T-helper 2 cell treated with Interferon-gamma antibody and Interleukin-4, amounts not matched to agents 100 ng/mL and 5 ng/mL, for 36 hours (primary cell): ENCODE results near the gene FGF14. TPM values are rescaled to one million over a fixed set of nuclear protein-coding genes. Genes with fewer than 3 reads are reported as not detected.

Source experiments
- intact Hi-C: fragments of 100-400 bp; cut with micrococcal nuclease; formaldehyde crosslinking; loops from one replicate; pipeline ENCODE4 v1.15.1; 2023
- total RNA-seq: library from RNA; stranded (reverse); gene quantifications from 2 replicates; pipeline ENCODE4 v1.2.3, GENCODE V29; 2022

The FGF14 gene
- total RNA-seq, 1 donor from 2014 or later: not detected

DNA sequence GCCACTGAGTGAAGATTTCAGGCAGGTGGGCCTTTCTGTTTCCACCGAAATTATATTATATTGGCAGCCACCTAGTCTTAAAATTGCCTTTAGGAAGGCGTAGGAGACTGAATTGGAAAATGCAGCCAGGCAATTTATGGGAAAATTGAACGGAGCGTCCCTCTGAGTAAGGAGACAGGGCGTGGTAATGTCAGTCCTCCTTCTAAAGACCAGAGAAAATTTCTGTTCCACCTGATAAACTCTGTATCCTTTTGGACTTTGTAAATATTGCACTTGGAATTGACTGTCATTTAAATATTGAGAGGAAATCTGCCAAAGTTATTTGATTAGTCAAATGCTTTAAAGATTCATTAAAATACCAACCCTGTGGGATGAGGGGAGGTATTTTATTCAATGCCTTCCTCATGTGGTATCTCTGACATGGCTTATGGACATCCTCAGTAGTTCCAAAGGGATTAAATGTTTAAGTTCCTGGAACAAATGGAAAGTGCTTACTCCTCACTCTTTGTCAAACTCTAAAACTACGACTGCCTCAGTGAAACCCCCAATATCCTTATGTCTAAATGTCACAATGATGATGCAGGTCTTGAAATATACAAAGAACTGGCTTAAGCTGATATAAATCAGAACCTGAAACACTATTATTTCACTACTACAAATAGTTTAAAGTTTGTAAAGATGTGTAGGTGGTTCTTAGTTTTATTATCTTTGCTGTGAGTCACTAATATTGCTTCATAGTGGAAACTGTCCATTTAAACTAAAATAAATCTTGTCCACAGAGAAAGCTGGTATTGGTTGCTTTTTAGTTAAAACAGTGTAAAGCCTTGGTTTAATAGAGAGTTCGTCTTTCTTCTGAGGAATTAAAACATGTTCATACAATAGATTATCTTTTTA is 203.2 kb downstream of the FGF14 start:
- intact Hi-C loops: no loop called here

DNA sequence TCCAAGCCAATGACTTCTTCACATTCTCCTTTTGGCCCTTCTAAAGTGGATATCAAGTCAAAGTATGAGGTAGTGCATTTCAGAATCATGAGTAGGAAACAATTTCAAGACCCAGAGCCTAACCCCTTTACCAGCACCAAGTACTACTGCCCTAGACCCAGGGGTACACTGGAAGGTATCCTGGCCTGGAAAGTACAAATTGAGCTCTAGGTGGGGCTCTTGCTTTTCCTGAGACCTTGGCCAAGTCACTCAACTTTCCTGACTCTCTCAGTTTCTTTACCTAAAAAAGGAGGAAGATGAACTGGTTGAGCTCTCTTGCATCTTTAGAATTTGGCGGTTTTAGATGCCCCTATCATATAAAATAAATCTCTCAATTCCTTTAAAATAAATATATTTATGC is 204.7 kb downstream of the FGF14 start:
- intact Hi-C loops: no loop called here

DNA sequence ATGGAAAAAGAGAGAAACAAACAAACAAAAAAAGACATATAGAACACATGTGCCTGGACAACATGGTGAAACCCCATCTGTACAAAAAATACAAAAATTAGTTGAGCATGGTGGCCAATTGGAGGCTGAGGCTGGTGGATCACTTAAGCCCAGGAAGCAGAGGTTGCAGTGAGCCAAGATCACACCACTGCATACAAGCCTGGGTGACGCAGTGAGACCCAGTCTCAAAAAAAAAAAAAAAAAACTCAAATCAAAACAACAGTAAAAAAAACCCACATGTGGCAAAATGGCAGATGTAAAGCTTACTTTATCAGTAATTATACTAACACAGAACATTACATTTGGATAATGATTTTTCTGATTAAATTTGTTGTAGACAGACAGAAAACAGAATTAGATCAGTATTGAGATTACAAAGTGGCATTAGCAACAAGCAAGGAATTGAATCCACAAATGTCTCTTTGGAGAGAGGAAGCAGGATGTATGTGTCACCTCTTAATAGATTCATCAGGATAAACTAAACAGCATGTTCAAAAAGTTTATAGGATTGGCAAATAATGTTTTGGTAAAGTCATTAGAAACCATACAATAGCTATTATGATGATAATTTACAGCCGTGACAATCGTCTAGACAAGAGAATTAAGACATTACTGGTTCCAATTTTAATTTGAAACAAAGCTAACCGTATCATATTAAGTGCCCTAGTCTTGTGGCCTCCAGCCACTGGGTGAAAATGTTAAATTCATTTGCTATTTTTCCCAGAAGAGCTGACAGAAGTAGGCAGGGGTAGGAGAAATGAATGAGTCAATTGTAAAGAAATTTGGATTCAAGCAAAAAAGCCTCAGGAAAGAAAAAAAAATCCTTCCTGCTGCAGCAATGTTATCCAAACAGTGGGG is 206.0 kb downstream of the FGF14 start:
- intact Hi-C loops: no loop called here

GRCh38 chr13:102192858-102193257 is 209.0 kb downstream of the FGF14 start:
- intact Hi-C loops: loop anchor here (5.0 kb wide), 1 partner anchor 199 kb away; no protein-coding TSS in a partner anchor

DNA sequence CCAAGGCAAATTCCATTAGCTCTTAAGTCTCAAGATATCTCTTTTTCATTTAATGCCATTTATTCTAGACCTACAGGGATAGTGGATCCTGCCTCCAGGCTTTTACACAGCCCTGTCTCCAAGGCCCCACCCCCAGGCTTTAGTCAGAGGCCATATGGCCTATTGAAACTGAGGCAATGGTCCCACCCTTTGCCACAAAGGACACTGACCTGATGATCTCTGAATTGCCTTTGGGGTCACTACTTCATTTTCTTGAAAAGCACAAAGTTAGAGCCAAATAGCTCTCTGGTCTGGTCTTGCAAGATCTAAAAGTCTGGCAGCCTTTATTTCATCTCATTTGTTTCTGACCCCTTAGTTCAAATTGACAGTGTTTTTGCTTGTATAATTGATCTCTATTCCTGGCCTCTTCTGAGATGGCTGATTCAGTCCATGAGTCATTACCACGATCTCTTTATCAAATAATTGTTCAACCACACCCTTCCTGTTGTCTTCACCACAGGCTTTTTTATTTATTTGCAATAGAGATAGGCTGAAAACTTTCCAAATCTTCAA is 209.8 kb downstream of the FGF14 start:
- intact Hi-C loops: loop anchor here (5.0 kb wide), 1 partner anchor 200 kb away; no protein-coding TSS in a partner anchor

DNA sequence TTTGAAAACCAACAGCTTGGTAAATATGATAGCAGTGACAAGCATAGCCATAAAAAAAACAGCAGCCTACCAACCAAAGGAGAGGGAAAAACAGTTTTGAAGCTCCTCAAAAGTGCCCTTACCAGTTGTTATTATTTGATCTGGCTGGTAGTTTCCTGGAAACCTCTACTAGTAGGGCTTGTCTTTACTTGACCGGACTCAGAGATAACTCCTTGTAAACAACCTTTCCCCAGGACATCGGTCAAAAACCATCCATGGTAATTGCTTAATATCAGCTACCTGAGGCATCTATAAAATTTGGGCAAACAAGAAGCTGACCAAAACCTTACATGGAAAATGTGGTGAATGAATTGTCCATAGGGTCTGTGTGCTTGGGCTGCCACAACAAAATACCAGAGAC is 210.9 kb downstream of the FGF14 start:
- intact Hi-C loops: loop anchor here (5.0 kb wide), 1 partner anchor 201 kb away; no protein-coding TSS in a partner anchor

DNA sequence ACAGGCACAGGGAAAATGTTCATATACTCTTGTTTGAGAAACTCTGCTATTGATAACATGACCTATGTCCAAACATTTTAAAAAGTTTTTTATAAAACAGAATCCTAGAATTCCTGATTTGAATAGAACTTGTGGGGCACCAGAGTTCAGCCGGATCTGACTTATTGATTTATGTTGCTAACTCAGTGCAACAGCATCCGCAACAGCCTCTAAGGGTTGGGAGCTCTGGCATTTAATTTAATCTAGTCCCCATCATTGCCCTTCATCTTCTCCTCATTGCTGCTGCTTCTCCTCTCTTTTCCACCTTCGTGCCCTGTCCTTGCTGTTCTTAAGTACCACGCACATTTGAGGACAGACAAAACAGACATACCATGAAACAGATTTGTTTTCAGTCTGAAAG is 214.5 kb downstream of the FGF14 start:
- intact Hi-C loops: no loop called here

DNA sequence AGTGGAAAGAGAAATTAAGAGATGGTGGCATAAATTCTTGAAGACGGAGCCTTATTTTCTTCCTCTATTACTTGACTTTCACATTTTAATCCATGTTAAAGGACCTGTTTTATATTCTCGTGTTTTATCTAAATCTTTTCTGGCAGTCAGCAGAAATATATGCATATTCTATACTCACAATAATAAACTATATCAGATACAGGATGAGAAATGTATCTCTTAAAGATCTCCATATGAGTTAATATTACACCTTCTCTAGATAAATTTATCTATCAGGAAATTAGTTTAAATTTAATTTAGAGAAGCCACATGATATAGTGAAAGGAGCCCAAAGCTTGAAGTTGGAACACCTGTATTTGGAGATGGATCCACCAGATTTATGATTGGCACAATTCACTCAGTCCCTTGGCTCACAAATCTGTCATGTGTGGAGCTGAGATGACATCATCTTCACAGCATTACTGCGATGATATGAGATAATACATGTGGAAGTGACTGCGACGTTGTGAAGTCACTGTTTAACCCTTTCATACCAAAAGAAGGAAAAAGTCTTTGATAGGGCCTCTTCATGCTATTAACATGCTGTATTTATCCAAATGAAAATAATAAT is 216.4 kb downstream of the FGF14 start:
- intact Hi-C loops: no loop called here

DNA sequence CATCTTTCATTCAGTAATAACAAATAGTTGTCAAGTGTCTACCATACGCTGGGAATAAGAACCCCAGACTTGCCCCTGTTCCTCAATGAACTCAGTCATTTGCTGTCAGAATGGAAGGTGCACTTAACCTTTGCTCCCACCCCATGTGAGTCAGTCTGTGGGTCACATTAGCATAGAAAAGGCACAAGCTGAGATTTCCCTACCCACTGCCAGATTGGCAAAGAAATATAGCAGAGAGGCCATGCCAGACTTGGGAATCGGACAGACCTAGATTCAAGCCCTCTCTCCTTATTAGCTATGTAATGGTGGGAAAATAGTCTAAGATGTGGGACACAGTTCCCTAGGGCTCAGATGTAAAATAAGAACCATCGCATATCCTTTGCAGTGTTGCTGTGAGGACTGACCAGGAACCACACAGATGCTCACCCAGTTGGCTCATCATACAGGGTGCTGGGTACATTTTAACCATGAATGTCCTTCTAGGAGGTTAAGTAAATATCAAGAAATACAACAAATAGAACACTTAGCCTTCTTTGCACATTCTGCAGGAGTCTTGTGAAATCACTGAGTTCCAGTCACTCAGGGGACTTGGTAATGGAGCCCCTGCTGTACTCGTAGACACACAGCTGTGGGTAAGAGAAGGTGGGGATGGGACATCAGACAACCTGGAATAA is 218.2 kb downstream of the FGF14 start:
- intact Hi-C loops: no loop called here

- intact Hi-C loops: no loop called here
Observed at GRCh38 chr13:102182170-102182569, 219.7 kb downstream of the FGF14 start.

DNA sequence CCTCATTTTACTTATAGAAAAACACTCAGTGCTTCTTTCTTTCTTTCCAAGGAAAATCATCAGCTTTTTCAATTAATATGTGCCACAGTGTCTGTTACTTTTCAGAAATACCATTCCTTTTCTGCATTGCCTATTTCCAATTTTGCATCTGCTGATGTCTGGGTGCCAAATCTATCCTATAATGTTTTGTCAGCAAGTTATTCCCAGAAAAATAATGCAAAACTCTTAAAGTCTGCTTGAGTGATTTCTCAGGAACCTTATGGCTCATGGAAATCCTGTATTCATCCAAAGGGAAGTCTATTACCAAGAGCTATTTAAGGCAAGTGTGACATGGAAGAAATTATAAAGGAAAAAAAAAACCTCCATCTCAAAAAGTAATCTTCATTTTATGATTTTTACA is 224.4 kb downstream of the FGF14 start:
- intact Hi-C loops: no loop called here

DNA sequence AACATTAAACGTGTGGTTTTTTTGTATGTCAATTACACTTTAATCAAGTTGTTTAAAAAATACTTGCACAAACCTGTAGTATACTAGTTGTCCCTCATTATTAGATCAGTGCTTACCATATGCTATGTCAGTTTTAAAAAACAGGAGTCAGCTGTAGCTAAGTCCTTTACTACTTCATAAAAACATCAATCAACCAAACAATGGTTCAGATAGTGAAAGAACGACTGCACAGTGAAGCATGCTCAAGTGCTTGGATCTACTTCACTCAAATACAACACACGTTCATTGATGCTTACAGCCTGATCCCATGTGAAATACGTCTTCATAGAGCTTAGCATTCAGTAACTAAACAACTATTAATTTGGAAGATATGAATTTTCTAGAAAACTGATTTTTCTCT is 225.0 kb downstream of the FGF14 start:
- intact Hi-C loops: no loop called here

DNA sequence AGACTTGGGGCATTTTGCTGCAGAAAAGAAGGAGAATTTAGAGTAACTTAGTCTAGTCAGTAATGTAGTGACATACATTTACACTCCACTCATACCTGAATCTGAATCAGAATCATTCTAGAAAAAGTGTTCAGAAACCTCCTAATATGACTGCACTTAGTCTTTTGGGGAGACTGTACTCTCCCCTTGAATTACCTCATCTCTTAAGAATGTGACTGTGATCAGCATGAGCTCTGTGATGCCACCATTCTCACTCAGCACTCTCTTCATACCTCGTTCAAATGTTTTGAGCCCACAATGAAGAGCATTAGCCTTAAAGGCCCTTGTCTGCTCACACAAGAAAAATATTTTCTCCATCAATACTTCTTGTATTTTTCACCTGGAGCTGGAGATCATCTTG is 229.4 kb downstream of the FGF14 start:
- intact Hi-C loops: no loop called here

DNA sequence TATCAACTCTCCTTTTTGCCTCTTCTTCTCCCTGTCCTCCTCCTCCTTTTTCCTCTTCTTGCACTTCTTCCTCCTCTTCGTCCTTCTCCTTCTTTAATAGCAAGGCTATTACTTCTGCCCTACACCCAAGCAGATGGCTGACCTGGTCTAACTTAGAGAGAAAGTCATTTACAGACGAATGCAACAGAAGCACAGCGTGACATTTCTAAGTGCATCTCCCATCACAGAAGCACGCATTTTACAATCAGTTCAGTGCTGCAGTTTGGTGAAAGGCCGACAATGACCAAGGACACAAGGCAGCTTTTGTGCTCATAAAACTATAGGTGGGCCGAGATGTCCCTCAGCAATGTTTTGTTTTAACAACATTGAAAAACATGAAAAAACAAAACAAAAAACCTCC is 231.5 kb downstream of the FGF14 start:
- intact Hi-C loops: no loop called here

DNA sequence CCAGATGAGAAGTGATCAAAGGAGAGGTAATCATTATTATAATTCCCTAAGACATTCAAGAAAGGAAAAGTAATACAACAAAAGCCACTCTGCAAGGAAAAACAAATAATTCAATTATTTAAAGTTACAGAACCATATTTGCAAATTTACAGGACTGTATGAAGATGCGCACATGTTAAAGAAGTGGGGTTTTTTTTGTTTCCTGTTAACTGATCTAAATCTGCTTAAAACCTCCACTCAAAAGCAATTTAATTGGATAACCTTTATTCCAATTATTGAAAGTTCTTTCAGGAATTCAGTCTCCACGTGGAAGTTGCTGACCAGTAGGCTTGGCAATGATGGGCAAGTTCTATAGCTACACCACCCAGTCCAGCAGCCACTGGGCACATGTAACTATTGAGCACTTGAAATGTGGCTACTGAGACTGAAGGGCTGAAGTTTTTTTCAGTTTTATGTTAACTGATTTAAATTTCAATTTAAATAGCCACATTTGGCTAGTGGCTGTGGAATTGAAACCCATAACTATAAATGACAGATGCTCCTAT is 232.3 kb downstream of the FGF14 start:
- intact Hi-C loops: no loop called here

- intact Hi-C loops: no loop called here
Observed at GRCh38 chr13:102152790-102153189, 249.1 kb downstream of the FGF14 start.

GRCh38 chr13:102147353-102147752 is 254.5 kb downstream of the FGF14 start:
- intact Hi-C loops: no loop called here

- intact Hi-C loops: no loop called here
Observed at GRCh38 chr13:102145750-102146149, 256.1 kb downstream of the FGF14 start.

DNA sequence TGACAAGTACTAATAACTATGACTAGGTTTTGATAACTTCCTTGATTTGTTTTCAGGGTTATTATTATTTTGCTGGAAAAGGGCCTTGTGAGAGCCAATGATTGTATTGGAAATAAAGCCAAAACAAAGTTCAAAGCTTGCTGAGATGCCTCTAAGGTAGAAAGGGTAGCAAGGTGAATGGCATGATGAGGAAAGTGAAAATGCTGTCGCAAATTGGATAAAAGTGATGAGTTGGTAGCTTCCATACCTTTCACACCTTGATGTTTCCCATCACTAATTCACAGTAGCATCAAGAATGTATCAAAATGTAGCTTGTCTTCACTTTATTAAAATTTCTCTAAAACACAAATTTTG is 259.4 kb downstream of the FGF14 start:
- intact Hi-C loops: no loop called here

DNA sequence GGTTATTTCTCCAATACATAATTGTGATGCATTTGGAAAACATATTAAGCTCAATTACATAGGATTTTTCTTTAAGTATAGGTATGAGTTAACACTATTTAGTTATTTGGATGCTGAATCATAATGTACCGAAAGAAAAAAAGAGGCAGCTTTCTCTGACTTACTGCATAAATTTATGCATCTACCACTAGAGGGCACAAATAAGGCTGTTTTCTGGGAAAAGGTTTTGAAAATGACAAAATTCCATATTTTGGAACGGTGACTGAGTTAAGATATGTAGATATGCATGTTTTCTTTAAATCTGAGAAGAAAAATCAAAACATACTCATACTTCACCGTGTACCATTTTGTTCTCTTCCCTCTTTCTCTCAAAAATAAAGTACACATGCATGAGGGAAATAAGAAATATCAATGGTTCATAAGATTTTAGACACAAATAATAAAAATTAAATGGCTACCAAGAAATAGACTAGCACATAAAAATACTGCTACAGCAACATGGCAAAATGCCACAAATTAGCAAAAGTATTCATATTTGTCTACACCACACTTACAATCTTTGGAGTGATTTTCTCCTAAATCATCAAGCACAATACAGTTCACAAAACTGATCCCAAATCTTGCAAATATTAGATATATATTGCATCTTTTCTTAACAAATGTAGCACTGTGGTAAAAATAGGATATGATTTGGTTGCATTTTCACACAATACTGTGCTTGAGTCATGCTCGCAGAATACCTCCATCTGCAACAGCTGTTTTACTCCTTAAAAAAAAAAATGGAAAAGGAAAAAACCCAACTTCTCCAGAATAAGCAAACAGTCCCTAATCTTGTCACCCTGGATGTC is 260.0 kb downstream of the FGF14 start:
- intact Hi-C loops: loop anchor here (1.0 kb wide), 2 partner anchors 315 to 414 kb away; no protein-coding TSS in a partner anchor
